Measurements from ENCODE around the gene MARK1. TPM values are rescaled to one million over a fixed set of nuclear protein-coding genes. Genes with fewer than 3 reads are reported as not detected.

MARK1 gene
- total and polyA plus RNA-seq, 10 of the 15 experiments (the other 5 are each of a cell fraction or from before 2014, with no cell fraction given): 0.02 to 0.67 (median 0.12) TPM; not detected in 6

DNA sequence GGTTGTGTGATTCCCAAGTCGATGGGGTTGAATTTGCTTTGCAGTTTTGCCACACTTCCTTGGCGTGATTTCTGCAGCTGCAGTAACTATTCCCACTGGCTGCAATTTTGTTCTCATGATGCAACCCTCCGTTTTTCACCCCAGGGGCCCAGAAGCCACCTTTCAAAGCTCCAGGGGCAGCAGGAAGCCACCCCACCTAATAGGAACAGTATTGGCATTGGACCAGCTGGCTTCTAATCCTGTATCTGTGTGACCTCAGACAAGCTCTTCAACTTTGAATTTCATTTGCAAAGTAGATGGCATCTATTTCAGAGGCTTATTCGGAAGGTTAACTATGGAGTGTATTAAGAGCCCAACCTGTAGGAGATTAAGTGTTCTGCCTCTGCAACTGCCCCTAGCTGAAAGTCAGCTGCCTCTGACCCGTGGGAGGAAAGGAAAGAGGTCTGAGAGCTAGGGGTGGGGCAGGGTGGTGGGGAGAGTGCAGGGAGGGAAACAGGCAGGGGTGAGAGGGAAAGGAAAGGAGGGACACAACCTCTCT, 174.9 kb downstream of the MARK1 start:
- Histone ChIP-seq H3K27me3 (replicated peaks in 1 of 2; ENCODE audit: control insufficient read depth in 2 of 2, insufficient read depth in 2 of 2, low read length in 1 of 2) (no peaks in the 10 kb centered on the region), H3K9me3 (replicated peaks; ENCODE audit: control insufficient read depth, insufficient read depth, low read length) (no peaks in the 10 kb centered on the region; the same call in 2 of the 3 replicates), H3K4me2 (ENCODE audit: control insufficient read depth, insufficient read depth) (no peak overlapping the region), H3K36me3 (ENCODE audit: control insufficient read depth in 2 of 2, insufficient read depth in 2 of 2, low read length in 1 of 2) (no peaks in the 10 kb centered on the region), H3K9ac (ENCODE audit: control insufficient read depth, insufficient read depth, low read length) (no peak overlapping the region), H2AFZ (ENCODE audit: control insufficient read depth, low read depth, low read length) (no peak overlapping the region), H4K20me1 (ENCODE audit: control insufficient read depth, insufficient read depth) (no peaks in the 10 kb centered on the region), H3K4me3 (no peak overlapping the region), H3K4me1 (ENCODE audit: control insufficient read depth, insufficient read depth, low read length) (no peaks in the 10 kb centered on the region), H3K79me2 (ENCODE audit: control insufficient read depth, insufficient read depth, low read length) (no peaks in the 10 kb centered on the region), H3K27ac (ENCODE audit: control insufficient read depth, insufficient read depth) (no peak overlapping the region)
- ChIA-PET SMC1A (ENCODE audit: uncharacterized antibody, unreplicated experiment) (interaction anchor here (0.6 to 4.7 kb wide), 5 partner anchors 11 to 74 kb away, joined by 3 to 27 read pairs (median 5); no protein-coding TSS in a partner anchor), CTCF (interaction anchor here (0.6 to 3.7 kb wide), 9 partner anchors 10 to 545 kb away, joined by 3 to 17 read pairs (median 5); no protein-coding TSS in a partner anchor), RAD21 (ENCODE audit: unreplicated experiment) (interaction anchor here (0.9 to 2.3 kb wide), 5 partner anchors 10 to 66 kb away, joined by 3 to 10 read pairs (median 5); no protein-coding TSS in a partner anchor), POLR2A (no interaction called here)
- no peak for TF ChIP-seq POLR2AphosphoS5 (IDR thresholded peaks at IDR 0.05; ENCODE audit: low read length)
- WGBS (ENCODE audit: insufficient coverage, insufficient replicate concordance, low lambda C conversion rate, missing lambda C conversion rate): 31% methylated on average over 5 of the region's 5 CpGs
- intact Hi-C loops (cut with micrococcal nuclease; ENCODE audit: unreplicated experiment) (no loop called here), in situ Hi-C loops (cut with MboI) (no loop called here)
- FAIRE-seq (no peak), DNase-seq (ENCODE audit: low read depth, low spot score) (no peak), ATAC-seq (no peak)
- no TSS peak for BruUV-seq (replicated peaks)

DNA sequence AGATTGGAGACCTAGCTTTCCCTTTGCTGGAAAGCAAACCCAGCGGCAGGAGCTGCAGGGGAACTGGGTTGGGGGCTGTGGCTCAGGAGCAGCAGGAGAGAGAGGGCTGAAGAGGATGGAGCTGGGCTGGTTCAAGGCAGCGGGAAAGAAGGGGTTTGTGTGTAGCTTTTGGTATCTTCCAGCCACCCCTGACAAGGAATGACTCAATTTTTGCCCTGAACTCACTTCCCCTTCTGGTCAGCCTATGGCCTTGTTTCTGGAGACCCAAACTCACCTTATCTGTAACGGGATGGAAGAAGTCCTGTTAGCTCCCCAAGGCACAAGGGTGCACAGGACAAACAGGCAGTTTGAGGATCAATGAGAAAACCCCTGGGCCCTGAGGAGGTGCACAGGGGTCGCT, 175.4 kb downstream of the MARK1 start:
- H3K4me3 ChIP-seq: no peak overlapping the region
- H3K9me3 ChIP-seq (replicated peaks; ENCODE audit: control insufficient read depth, insufficient read depth, low read length): no peaks in the 10 kb centered on the region; the same call in 2 of the 3 replicates
- CTCF ChIA-PET: interaction anchor here (0.6 to 3.7 kb wide), 8 partner anchors 10 to 546 kb away, joined by 3 to 17 read pairs (median 4); no protein-coding TSS in a partner anchor
- intact Hi-C loops (cut with micrococcal nuclease; ENCODE audit: unreplicated experiment): no loop called here
- ATAC-seq (peak; percentile 27; the same call in 2 of the 3 replicates), FAIRE-seq (no peak), DNase-seq (ENCODE audit: low read depth, low spot score) (no peak)
- TF ChIP-seq CREB1 (IDR thresholded peaks at IDR 0.05; ENCODE audit: low read depth): no peak
- TF ChIP-seq SUZ12 (IDR thresholded peaks at IDR 0.05; ENCODE audit: unreplicated experiment): no peak
- TF ChIP-seq SPI1 (IDR thresholded peaks at IDR 0.05; ENCODE audit: borderline replicate concordance, insufficient read depth, low read depth, low read length): peak; percentile 70; the same call in 1 of the 2 replicates
- WGBS (ENCODE audit: insufficient coverage, insufficient replicate concordance, low lambda C conversion rate, missing lambda C conversion rate): 73% methylated on average over 4 of the region's 4 CpGs
- H3K36me3 ChIP-seq (ENCODE audit: control insufficient read depth in 2 of 2, insufficient read depth in 2 of 2, low read length in 1 of 2): no peaks in the 10 kb centered on the region
- H4K20me1 ChIP-seq (ENCODE audit: control insufficient read depth, insufficient read depth): no peaks in the 10 kb centered on the region
- SMC1A ChIA-PET (ENCODE audit: uncharacterized antibody, unreplicated experiment): interaction anchor here (0.6 to 4.7 kb wide), 4 partner anchors 12 to 35 kb away, joined by 3 to 27 read pairs (median 4); no protein-coding TSS in a partner anchor
- no TSS peak for BruUV-seq (replicated peaks)
- H3K4me1 ChIP-seq (ENCODE audit: control insufficient read depth, insufficient read depth, low read length): no peaks in the 10 kb centered on the region
- H2AFZ ChIP-seq (ENCODE audit: control insufficient read depth, low read depth, low read length): no peak overlapping the region
- no peaks in the 10 kb centered on the region for H3K79me2 ChIP-seq (ENCODE audit: control insufficient read depth, insufficient read depth, low read length)
- no peaks in the 10 kb centered on the region for H3K27me3 ChIP-seq (replicated peaks in 1 of 2; ENCODE audit: control insufficient read depth in 2 of 2, insufficient read depth in 2 of 2, low read length in 1 of 2)
- RAD21 ChIA-PET (ENCODE audit: unreplicated experiment): interaction anchor here (0.9 to 2.3 kb wide), 4 partner anchors 10 to 65 kb away, joined by 3 to 7 read pairs (median 4); no protein-coding TSS in a partner anchor
- H3K4me2 ChIP-seq (ENCODE audit: control insufficient read depth, insufficient read depth): no peak overlapping the region
- no peak overlapping the region for H3K27ac ChIP-seq (ENCODE audit: control insufficient read depth, insufficient read depth)
- in situ Hi-C loops (cut with MboI): no loop called here
- POLR2A ChIA-PET: no interaction called here
- H3K9ac ChIP-seq (ENCODE audit: control insufficient read depth, insufficient read depth, low read length): no peak overlapping the region

Measured in GM12878 (cell line).